ENCODE data around the gene TIGD7. TPM values are rescaled to one million over a fixed set of nuclear protein-coding genes. Genes with fewer than 3 reads are reported as not detected.

TIGD7 gene
- total RNA-seq, 2 experiments from 2014 or later: 4.8 to 6.7 TPM

Other genes with a start within 250 kb of the TIGD7 start
- gene IL32, start 239.8 kb downstream of the TIGD7 start, total RNA-seq: 1,000 to 10,000 TPM; 2,870 to 3,468 TPM
- gene ZSCAN10, start 206.1 kb downstream of the TIGD7 start, total RNA-seq: under 1 TPM; 0.21 to 0.23 TPM
- not detected for gene ZNF205, start 192.8 kb downstream of the TIGD7 start, total RNA-seq
- gene ZNF213, start 170.4 kb downstream of the TIGD7 start, total RNA-seq: 10 to 100 TPM; 10.6 to 12.3 TPM
- not detected for gene OR1F1, start 117.2 kb downstream of the TIGD7 start, total RNA-seq
- 10 to 100 TPM; 12.3 to 12.9 TPM for gene ZNF200, start 70.3 kb downstream of the TIGD7 start, total RNA-seq
- under 1 TPM; 0.07 to 0.09 TPM for gene MEFV, start 48.8 kb downstream of the TIGD7 start, total RNA-seq
- gene ZNF263, start 21.9 kb downstream of the TIGD7 start, total RNA-seq: 10 to 100 TPM; 21.5 to 25.6 TPM
- 10 to 100 TPM; 37.5 to 38.4 TPM for gene ZNF75A, start 67 bp upstream of the TIGD7 start, total RNA-seq
- gene OR2C1, start 50.5 kb upstream of the TIGD7 start, total RNA-seq: not detected
- 10 to 100 TPM; 15.6 to 18.2 TPM for gene ZSCAN32, start 95.6 kb upstream of the TIGD7 start, total RNA-seq
- gene ZNF174, start 95.8 kb upstream of the TIGD7 start, total RNA-seq: 10 to 100 TPM; 13.9 to 15.4 TPM
- 1 to 10 TPM; 2.4 to 2.6 TPM for gene ZNF597, start 138.1 kb upstream of the TIGD7 start, total RNA-seq
- gene NAA60, start 138.2 kb upstream of the TIGD7 start, total RNA-seq: 10 to 100 TPM; 50.2 to 50.6 TPM
- gene C16orf90, start 190.1 kb upstream of the TIGD7 start, total RNA-seq: not detected
- 10 to 100 TPM; 11.4 to 18.0 TPM for gene CLUAP1, start 195.6 kb upstream of the TIGD7 start, total RNA-seq